Measurements from ENCODE around the gene MID2.

MID2 gene

DNA sequence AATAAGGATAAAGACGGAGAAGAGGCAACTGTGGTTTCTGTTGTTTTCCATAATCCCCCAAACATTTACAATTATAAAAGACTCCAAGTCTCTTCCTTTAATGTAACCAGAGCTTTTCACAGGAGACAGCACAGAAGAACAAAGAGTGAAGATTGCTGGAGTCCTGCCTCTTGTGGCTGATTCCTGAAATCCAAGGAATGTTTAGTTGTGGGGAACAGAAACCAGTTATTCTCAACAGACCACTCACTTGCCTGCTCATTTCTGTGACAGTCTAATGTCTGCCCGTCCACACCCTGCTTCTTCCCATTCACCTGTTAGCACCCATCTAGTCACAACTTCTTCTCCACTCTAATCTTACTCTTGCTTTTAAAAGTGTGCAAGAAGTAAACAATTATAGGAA, 144.4 kb downstream of the MID2 start:
- DNase-seq = no peak

DNA sequence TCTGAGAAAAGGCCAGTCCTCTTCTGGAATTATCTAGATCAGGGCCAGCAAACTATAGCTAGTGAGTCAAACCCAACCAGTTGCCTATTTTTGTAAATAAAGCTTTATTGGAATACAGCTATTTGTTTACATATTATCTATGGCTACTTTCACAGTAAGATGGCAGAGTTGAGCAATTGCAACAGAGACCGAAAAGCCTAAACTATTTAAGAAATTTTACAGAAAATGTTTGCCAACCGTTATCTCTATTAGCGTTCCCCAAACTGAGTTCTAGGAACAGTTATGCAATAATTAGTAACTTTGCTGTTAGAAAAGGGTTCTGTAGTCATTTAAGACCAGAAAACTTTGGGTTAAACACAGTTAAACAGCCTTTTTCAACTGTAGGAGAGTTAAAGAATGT, 146.0 kb downstream of the MID2 start:
- DNase-seq = no peak
